HEK293T (cell line): ENCODE data around the gene MSH2.

Experiments
- ARNT ChIP-seq: fragments of 450-650 bp; IDR thresholded peaks from 2 replicates; pipeline ENCODE4 v1.6.1; 2017; ENCODE audit warnings: mild to moderate bottlenecking
- BHLHE40 ChIP-seq: fragments of 450-650 bp; IDR thresholded peaks from 2 replicates; pipeline ENCODE4 v1.6.1; 2016; ENCODE audit warnings: mild to moderate bottlenecking, moderate library complexity, borderline replicate concordance
- CTBP1 ChIP-seq: fragments of 450-650 bp; IDR thresholded peaks from 2 replicates; pipeline ENCODE4 v1.6.1; 2016; ENCODE audit warnings: borderline replicate concordance
- ELF4 ChIP-seq: fragments of 450-650 bp; IDR thresholded peaks from 2 replicates; pipeline ENCODE4 v1.6.1; 2017; ENCODE audit warnings: antibody characterized with exemption
- FOXK2 ChIP-seq: fragments of 450-650 bp; IDR thresholded peaks from 2 replicates; pipeline ENCODE4 v1.6.1; 2016; ENCODE audit warnings: mild to moderate bottlenecking
- FOXM1 ChIP-seq: fragments of 450-650 bp; IDR thresholded peaks from 2 replicates; pipeline ENCODE4 v1.6.1; 2017; ENCODE audit warnings: mild to moderate bottlenecking, borderline replicate concordance
- HDGF ChIP-seq: fragments of 450-650 bp; IDR thresholded peaks from 2 replicates; pipeline ENCODE4 v1.6.1; 2017; ENCODE audit warnings: antibody characterized with exemption, borderline replicate concordance
- L3MBTL2 ChIP-seq: fragments of 450-650 bp; conservative IDR thresholded peaks from 2 replicates; pipeline ENCODE4 v1.6.1; 2016; ENCODE audit warnings: mild to moderate bottlenecking
- LEF1 ChIP-seq: fragments of 450-650 bp; IDR thresholded peaks from 2 replicates; pipeline ENCODE4 v1.6.1; 2017; ENCODE audit warnings: mild to moderate bottlenecking, borderline replicate concordance
- PKNOX1 ChIP-seq: fragments of 450-650 bp; IDR thresholded peaks from 2 replicates; pipeline ENCODE4 v1.6.1; 2016
- SP1 ChIP-seq: fragments of 450-650 bp; IDR thresholded peaks from 2 replicates; pipeline ENCODE4 v1.6.1; 2017
- SUZ12 ChIP-seq: fragments of 450-650 bp; IDR thresholded peaks from 2 replicates; pipeline ENCODE4 v1.6.1; 2016; ENCODE audit warnings: mild to moderate bottlenecking
- TARDBP ChIP-seq: fragments of 450-650 bp; IDR thresholded peaks from 2 replicates; pipeline ENCODE4 v1.6.1; 2016
- ZNF384 ChIP-seq: fragments of 450-650 bp; IDR thresholded peaks from 2 replicates; pipeline ENCODE4 v1.6.1; 2016

- no peak for TF ChIP-seq FOXK2
- no peak for TF ChIP-seq CTBP1
- no peak for TF ChIP-seq ARNT
- no peak for TF ChIP-seq PKNOX1
- no peak for TF ChIP-seq HDGF
- TF ChIP-seq ELF4: no peak
- TF ChIP-seq SUZ12: no peak
- TF ChIP-seq FOXM1: no peak
- no peak for TF ChIP-seq SP1
- no peak for TF ChIP-seq TARDBP
- no peak for TF ChIP-seq BHLHE40
- TF ChIP-seq L3MBTL2: no peak
- no peak for TF ChIP-seq LEF1
- no peak for TF ChIP-seq ZNF384
These were observed 106.3 kb downstream of the MSH2 start for GRCh38 chr2:47509250-47509649.
